Sigmoid colon (tissue), 4 donors: ENCODE data around the gene KCNJ15.

Experiments used
- EP300 ChIP-seq, 4 donors: sonication (generic); formaldehyde crosslinking; IDR thresholded peaks; one replicate each; pipeline ENCODE4 v1.6.1; 2017; ENCODE audit warnings: antibody characterized with exemption in 4 of 4
- POLR2A ChIP-seq, 2 donors: fragments of 450-650 bp; IDR thresholded peaks; one replicate each; pipeline ENCODE4 v1.6.1; 2016; ENCODE audit warnings: antibody characterized with exemption in 2 of 2, mild to moderate bottlenecking in 2 of 2, moderate library complexity in 2 of 2
- POLR2AphosphoS5 ChIP-seq, 4 donors: sonication (generic); formaldehyde crosslinking; IDR thresholded peaks; one replicate each; pipeline ENCODE4 v1.6.1; 2017; ENCODE audit warnings: antibody characterized with exemption in 4 of 4
- TF ChIP-seq, protein P1 (sequence below), 4 experiments: fragments of 450-650 bp in 3 of 4; fragments of 200-600 bp in 1 of 4; IDR thresholded peaks; one replicate each; pipeline ENCODE4 v1.5.1; 2016 to 2019; ENCODE audit warnings: antibody characterized with exemption in 4 of 4, mild to moderate bottlenecking in 3 of 4, moderate library complexity in 2 of 4

DNA sequence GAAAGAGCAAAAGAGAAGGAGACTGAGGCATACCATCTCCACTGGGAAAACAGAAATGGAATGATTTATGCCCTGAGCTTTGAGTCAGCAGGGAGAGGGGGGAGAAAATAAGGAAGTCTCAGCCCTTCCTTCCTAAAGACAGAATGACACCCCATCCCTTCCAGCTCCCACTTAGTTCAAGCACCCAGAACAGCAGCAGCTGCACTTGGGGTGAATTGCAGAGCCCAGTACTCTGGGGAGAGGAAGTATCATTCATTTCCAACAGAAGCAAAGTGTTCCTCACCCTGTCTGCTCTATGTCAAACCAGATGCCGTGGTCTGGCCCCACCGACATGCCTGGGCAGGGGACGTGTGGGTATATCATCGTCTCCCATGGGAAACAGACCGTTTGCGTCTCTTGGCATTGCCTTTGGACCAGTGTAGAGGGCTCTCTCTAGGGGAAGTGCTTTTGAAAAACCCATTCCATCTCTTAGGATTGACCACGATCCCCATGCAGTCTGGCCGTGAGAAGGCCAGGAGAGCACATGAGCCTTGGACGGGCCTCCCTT lies 1.1 kb upstream of the KCNJ15 start:
- TF ChIP-seq, protein P1, sequence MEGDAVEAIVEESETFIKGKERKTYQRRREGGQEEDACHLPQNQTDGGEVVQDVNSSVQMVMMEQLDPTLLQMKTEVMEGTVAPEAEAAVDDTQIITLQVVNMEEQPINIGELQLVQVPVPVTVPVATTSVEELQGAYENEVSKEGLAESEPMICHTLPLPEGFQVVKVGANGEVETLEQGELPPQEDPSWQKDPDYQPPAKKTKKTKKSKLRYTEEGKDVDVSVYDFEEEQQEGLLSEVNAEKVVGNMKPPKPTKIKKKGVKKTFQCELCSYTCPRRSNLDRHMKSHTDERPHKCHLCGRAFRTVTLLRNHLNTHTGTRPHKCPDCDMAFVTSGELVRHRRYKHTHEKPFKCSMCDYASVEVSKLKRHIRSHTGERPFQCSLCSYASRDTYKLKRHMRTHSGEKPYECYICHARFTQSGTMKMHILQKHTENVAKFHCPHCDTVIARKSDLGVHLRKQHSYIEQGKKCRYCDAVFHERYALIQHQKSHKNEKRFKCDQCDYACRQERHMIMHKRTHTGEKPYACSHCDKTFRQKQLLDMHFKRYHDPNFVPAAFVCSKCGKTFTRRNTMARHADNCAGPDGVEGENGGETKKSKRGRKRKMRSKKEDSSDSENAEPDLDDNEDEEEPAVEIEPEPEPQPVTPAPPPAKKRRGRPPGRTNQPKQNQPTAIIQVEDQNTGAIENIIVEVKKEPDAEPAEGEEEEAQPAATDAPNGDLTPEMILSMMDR (IDR thresholded peaks at IDR 0.05), result no peak
- TF ChIP-seq POLR2AphosphoS5 (IDR thresholded peaks at IDR 0.05) (no peak), EP300 (IDR thresholded peaks at IDR 0.05) (no peak), POLR2A (IDR thresholded peaks at IDR 0.05) (no peak)
